Endometrial microvascular endothelial cells (primary cell): ENCODE data around the gene C3orf80. TPM values are rescaled to one million over a fixed set of nuclear protein-coding genes. Genes with fewer than 3 reads are reported as not detected.
"Not testable (repeated sequence)": the region's sequence is repeated elsewhere in the genome, so short reads cannot be mapped to it uniquely, and the experiment has no call there.

Source experiments
- in situ Hi-C: cut with HindIII; loops from 2 replicates; pipeline ENCODE4 v1.10.0; 2017; ENCODE audit warnings: low sequenced_read_pairs, low pct_unique_long_range_greater_than_20kb; ENCODE audit errors: inconsistent ontology term
- total RNA-seq: library from RNA; depleted of rRNA; stranded (reverse); fragments of >200 nt; gene quantifications from one replicate; pipeline ENCODE4 v1.2.3, GENCODE V29; 2015; ENCODE audit errors: inconsistent ontology term

The C3orf80 gene
- total RNA-seq, 1 donor from 2014 or later, result not detected

DNA sequence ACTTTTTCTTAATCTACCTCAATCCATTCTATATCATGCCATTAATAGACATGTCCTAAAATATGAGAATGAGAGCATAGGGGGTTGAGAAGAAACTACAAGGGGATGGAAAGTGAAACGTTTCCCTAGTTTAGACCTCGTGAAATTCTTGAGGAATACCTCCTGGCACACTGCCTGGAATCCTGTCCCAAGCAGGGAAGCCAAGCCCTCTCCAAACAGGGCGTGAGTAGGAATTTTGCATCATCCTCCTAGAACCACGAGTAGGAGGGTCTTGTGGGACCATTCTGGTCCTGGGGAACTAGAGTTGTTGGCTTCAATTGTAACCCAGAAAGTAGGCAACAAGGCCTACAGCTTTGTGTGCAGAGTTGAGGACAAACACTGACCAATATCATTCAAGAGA, 19.6 kb upstream of the C3orf80 start:
- in situ Hi-C loops, result no loop called here

DNA sequence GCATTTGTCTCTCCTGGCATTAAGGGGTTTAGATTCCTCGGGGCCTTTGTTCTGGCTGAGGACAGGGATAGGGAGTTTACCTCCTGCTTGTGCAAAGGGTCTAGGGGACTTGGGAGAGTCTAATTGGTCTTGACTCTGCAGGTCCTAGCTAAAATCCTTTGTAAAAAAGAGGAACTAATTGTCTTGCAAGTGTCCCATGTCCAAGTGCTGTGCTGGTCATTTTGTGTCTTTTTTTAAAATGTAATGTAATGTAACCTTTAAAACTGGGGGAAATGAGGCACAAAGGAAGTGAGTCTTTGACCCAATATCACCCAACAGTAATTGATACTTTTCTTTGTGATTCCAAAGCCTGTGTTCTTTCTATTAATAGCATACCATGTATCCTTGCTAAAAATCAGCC, 14.9 kb upstream of the C3orf80 start:
- in situ Hi-C loops, result no loop called here

GRCh38 chr3:160210799-160211221, 14.4 kb upstream of the C3orf80 start:
- in situ Hi-C loops, result no loop called here

GRCh38 chr3:160213191-160213590, 12.0 kb upstream of the C3orf80 start:
- in situ Hi-C loops, result no loop called here

DNA sequence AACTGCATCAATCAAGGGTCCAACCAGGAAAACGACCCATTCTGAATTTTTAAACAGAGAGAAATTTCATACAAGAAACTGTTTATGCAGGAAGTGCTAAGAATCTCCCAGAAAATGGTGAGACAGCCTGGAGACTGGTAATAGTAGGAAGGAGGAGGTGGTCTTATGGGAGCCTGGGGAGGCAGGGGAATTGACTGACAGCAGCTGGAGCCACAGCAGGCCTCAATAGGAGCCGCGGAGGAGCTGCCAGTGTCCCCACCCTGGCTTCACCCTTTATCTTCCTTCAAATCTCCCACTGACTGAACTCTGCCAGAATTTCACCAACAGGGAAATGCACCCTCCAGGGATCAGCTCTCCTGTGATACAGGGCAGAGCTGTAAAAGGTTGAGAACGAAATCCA, 7.5 kb upstream of the C3orf80 start:
- in situ Hi-C loops, result no loop called here

GRCh38 chr3:160218136-160218535, 7.1 kb upstream of the C3orf80 start:
- in situ Hi-C loops, result no loop called here

DNA sequence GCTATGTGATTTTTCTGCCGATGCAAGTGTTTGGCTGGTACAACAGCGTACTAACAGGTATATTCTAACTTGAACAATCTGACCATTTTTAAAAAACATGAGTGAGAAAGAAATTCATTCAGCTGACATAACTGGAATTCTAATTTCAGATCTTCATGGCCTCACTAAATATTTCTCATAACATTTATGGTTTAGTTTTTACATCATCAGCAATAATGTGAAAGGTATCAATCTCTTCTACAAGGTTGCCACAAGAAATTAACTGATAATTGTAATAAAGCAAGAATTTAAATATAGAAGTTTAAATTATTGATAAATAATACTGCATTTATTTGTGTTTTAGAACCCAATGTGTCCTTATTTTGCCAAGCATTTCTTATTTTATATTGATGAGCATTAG, 5.2 kb upstream of the C3orf80 start:
- in situ Hi-C loops, result no loop called here

DNA sequence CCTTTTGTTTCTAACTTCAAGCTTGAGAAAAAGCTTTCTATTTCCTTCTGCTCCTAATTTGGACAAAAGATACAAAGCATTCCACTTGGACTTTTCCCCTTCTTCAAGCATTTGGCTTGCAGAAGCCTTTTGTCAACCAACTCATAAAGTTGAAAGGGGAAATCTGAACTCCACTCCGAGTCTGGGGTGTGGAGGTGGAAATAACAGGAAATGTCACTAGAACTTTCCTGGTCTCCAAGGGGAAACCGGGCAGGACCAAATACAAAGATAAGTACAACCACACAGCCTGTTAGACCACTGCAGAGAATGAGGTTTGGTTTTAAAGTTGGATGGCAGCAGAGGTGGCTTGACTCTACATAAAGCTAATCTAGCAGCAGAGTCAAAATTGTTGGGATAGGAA, 4.2 kb upstream of the C3orf80 start:
- in situ Hi-C loops, result no loop called here

GRCh38 chr3:160224256-160224655, 966 bp upstream of the C3orf80 start:
- in situ Hi-C loops, result no loop called here

DNA sequence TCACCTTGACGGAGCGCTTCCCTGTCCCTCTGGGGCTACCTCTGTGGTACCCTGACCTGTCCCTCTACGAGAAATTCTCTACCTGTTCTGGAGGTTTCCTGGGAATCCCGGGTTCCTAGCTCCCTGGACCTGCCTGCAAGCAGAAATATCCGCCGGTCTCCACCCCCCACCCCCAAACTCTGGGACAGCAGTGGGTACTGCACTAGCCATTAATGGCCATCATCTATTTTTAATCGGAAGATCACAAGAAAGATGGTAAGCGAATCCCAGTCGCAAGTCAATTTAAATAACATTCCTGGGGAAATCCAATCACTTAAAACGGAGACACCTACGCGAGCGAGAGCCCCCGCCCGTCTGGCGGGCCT, 429 bp upstream of the C3orf80 start:
- in situ Hi-C loops, result no loop called here

DNA sequence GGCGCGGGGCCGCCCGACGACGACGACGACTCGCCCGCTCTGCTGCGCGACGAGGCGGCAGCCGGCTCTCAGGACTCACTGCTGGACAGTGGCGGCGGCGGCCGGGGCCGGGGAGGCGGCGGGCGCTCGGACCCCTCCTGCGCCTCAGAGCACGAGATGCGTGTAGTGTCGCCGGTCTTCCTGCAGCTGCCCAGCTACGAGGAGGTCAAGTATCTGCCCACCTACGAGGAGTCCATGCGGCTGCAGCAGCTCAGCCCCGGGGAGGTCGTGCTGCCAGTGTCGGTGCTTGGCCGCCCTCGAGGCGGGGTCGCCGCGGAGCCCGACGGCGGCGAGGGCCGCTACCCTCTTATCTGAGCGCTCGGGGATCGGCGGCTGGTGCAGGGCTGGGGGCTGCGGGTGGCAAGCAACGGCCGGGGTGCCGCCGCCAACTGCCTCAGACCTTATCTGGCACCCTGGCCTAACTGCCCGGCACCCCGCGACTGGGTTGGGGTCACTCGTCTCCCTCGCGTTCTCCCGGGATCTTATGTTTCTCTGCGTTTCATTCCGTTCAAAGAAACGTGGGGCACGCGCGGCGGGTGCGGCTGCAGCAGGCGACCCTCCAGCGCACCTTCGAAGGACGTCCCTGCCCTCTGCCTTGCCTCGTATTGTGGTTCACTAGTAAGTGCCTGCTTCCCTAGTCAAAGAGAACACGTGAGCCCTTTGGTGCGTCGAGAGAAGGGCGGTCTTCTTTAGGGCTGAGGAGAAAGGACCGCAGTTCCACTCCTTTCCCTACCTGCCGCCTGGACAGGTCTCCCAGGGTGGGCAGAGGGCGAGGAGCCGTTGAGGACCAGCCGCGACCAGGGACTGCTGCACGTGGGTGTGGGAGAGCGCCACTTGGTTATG, 1.0 kb downstream of the C3orf80 start:
- in situ Hi-C loops, result no loop called here

DNA sequence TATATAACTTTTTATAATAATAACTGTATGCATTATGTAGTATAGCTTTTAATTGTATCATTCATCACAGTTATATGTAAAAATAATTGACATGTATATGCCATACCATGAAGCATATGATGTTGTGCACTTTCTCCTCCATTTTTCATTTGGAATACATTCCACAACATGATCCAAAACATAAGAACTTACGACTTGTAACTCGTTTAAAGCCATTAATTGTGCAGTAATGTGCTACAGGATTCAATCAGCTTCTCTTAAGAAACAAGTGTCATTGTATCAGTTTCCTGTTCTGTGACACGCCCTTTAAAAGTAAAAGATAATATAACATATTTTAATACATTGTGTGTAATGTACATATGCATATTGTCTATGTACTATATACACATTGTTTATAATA, 2.2 kb downstream of the C3orf80 start:
- in situ Hi-C loops, result no loop called here

DNA sequence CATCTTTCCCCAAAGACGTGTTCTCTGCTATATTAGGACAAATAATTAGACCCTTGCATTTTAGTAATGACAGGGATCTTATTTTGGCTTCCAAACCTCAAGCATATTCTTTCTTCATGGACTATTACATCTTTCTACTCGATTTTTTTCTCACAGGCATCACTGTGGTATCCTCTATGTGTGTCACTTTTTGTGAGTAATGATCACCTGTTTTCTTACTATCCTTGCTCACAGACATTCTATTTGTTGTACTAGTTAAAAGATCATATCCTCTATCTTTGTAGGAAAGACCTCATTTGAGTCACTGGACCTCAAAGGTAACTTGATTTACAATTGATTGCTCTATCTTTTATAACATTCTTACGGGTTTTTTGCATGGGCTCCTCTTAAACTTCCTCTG, 6.8 kb downstream of the C3orf80 start:
- in situ Hi-C loops, result no loop called here

GRCh38 chr3:160240719-160241118, 15.5 kb downstream of the C3orf80 start:
- in situ Hi-C loops, result not testable (repeated sequence)

DNA sequence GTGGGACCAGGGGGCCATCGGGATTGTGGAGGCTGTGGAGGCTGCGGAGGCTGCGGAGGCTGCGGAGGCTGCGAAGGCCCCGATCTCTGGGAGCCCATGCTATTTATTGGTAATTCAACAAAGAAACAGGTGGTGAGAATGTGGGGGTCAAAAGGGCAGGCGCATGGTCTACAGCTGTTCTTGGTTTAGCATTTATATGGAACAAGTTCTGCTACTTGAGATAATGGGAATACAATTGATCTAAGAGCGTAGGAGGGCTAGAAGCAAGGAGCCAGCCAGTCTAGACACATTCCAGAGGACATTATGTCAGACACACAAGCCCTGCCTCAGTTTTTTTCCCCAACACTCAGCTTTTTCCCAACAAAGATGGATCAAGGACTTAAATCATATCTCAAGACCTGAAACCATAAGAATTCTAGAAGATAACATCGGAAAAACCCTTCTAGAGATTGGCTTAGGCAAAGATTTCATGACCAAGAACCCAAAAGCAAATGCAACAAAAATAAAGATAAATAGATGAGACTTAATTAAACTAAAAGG, 20.1 kb downstream of the C3orf80 start:
- in situ Hi-C loops, result no loop called here

DNA sequence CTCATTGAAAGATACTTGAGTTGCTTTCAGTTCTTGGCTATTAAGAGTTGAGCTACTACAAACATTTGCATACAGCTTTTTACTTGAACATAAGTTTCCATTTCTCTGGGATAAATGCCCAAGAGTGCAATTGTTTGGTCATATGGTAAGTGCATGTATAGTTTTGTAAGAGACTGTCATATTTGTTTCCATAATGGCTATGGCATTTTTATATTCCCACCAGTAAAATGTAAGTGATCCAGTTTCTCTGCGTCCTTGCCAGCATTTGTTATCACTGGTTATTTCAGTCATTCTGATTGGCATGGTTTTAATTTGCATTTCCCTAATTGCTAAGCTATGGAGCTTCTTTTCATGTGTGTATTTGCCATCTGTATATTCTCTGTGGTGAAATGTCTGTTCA, 22.5 kb downstream of the C3orf80 start:
- in situ Hi-C loops, result no loop called here

DNA sequence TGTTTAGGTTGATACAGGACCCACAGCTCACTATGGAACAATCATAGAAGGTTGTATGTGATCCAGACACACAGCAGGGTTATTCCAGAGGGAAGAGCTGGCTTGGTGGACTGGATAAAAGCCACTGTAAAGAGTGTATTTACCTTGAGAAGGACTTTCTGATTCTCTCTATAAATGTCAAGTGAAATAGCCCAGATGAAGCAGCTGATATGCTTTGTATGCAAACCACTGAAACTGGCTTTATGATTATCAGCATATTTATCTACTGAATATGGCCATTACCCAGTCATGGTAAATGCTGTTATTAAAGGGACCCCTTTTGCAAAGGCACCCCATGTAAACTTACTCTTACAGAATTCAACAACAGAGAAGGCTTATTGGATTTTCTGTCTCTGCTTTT, 28.1 kb downstream of the C3orf80 start:
- in situ Hi-C loops, result no loop called here

DNA sequence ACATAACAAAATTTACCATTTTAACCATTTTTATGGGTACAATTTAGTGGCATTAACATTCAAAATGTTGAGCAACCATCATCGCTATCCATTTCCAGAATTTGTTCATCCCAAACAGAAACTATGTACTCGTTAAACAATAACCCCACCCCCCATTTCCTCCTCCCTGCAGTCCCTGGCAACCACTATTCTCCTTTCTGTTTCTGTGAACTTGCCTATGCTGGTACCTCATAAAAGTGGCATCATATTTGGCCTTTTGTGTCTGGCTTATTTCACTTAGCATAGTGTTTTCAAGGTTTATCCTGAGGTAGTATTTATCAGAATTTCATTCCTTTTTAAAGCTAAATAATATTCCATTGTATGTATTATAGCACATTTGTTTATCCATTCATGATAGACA, 32.4 kb downstream of the C3orf80 start:
- in situ Hi-C loops, result no loop called here

DNA sequence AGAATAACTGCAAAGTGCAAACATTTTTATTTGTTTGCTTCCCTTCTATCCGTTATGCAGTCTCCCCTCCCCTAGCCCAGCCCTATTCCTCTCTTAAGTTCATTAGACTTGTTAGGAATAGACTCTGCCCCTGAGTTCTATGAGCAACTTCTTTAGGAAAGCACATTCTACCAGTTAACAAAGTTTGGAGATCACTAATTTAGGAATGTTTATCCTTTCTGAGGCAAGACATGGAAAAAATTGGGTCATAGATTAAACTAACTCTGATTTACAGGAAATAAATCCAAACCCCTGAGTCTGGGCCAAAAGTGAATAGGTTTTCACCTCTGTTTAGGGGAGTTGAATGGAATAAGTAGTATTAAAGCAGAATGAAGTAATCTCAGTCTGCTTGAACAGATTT, 34.4 kb downstream of the C3orf80 start:
- in situ Hi-C loops, result no loop called here

DNA sequence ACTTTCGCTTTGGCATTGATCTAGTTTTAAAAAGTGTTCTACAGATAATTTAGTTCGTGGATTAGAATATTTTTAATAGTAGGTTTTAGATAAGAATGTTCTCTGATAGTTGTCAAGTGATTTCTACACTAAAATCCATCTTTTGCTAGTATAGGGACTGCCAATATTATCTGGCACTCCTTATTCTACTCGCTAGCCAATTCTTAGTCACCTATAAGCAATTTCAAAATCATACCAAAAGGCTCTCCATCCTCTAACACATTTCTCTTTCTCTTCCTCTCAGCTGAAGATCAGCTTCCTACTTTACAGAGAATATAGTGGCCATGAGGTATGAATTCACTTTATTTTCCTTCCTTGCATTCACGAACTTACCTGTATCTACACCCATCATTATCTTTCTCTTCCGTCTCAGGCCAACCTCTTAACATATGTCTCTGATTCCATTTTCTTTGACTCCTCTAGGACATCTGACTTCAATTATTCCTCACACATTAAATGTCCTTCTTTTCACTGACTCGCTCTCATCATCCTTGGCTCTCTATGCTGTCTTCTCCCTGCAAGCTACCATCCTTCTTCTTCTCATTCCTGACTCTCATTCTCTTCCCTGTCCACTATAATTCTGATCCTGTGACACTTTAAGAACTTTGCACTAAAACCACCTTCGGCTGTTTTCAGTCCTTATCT, 35.5 kb downstream of the C3orf80 start:
- in situ Hi-C loops, result no loop called here
